Measurements from ENCODE around the gene EPX. TPM values are rescaled to one million over a fixed set of nuclear protein-coding genes. Genes with fewer than 3 reads are reported as not detected.

EPX gene
- total RNA-seq, 4 donors from 2014 or later = not detected

DNA sequence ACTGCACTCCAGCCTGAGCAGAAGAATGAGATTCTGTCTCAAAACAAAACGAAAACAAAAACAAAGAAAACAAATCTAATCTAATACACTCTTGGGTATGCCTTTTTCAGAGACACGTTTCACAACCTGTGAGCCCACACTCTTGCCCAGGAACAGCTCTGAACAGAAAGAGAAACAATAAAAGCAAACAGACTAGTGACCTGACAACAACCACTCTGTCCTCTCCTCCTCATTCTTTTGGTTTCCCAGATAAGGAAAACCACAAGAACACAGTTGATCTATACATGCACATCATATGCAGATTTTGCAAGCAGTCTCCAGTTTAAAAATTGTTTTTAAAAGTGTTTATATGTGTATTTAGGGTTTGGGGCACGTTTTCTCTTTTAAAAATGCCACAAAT is 25.2 kb downstream of the EPX start:
- peaks cover 0 to 6% (median 2%) of the 10 kb centered on the region in 4 donors for H3K4me1 ChIP-seq
- H3K36me3 ChIP-seq = peaks cover 0 to 20% (median 0%) of the 10 kb centered on the region in 3 donors
- TF ChIP-seq, protein P1, sequence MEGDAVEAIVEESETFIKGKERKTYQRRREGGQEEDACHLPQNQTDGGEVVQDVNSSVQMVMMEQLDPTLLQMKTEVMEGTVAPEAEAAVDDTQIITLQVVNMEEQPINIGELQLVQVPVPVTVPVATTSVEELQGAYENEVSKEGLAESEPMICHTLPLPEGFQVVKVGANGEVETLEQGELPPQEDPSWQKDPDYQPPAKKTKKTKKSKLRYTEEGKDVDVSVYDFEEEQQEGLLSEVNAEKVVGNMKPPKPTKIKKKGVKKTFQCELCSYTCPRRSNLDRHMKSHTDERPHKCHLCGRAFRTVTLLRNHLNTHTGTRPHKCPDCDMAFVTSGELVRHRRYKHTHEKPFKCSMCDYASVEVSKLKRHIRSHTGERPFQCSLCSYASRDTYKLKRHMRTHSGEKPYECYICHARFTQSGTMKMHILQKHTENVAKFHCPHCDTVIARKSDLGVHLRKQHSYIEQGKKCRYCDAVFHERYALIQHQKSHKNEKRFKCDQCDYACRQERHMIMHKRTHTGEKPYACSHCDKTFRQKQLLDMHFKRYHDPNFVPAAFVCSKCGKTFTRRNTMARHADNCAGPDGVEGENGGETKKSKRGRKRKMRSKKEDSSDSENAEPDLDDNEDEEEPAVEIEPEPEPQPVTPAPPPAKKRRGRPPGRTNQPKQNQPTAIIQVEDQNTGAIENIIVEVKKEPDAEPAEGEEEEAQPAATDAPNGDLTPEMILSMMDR (IDR thresholded peaks at IDR 0.05) = no peak
- no peak for TF ChIP-seq POLR2A (IDR thresholded peaks at IDR 0.05)
- no peaks in the 10 kb centered on the region for H3K27me3 ChIP-seq
- no peaks in the 10 kb centered on the region for H3K9me3 ChIP-seq
- no peak overlapping the region for H3K27ac ChIP-seq
- H3K4me3 ChIP-seq = no peak overlapping the region
- DNase-seq = no peak

DNA sequence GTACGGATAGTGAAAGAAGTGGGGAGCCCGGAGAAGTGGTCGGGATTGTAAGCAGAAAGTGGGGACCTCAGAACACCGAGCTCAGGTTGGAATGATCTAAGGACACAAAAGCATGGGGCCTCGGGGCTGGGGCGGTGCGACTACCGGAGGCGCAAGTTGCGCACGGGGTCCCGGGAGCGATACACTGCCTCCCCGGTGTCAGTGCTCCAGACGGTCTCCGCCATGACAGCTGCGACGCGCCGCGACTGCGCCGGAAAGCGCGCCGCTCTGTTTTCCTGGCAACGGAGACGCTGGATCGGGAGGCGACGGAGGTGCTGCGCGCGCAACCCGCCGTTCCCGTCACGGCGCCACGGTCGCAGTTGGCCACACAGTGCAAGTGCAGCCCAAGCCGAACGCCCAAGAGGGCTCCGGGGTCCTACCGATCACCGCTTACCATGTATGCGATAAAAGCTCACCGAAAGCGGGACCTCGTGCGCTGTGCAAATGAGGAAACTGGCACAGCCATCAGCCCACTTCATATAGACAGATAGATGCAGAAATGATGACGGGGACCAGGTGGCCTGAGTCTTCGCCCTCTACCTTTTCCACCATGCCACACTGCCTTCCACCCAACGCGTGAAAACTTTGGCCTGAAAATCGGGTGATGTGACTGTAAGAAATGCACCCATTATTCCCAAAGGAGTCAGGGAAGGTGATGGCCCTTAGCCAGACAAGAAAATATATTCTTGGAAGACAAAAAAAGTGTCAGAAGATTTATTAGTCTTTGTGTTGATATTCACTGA is 26.7 kb downstream of the EPX start, which contains the start of gene MKS1:
Gene MKS1 (minus strand): TSS at position 249 of the 782 bp plus-strand sequence. CDS start 25 bp downstream, at position 224.
- H3K4me3 ChIP-seq = peak within 1 kb of the TSS; percentile 58 to 95 (median 75)
- H3K27ac ChIP-seq = peak within 1 kb of the TSS; percentile 67 to 82 (median 77)
- TF ChIP-seq, protein P1 (IDR thresholded peaks at IDR 0.05) = peak; percentile 71 to 87 (median 77)
- peak in 1 of 2 donors; percentile 62 for TF ChIP-seq POLR2A (IDR thresholded peaks at IDR 0.05)
- H3K4me1 ChIP-seq = peaks cover 0 to 6% (median 2%) of the 10 kb centered on the region in 4 donors
- peak; percentile 93 to 98 (median 97) for DNase-seq
- H3K36me3 ChIP-seq = peaks cover 0 to 5% (median 0%) of the 10 kb centered on the region in 3 donors
- no peaks in the 10 kb centered on the region for H3K27me3 ChIP-seq
- H3K9me3 ChIP-seq = no peaks in the 10 kb centered on the region

DNA sequence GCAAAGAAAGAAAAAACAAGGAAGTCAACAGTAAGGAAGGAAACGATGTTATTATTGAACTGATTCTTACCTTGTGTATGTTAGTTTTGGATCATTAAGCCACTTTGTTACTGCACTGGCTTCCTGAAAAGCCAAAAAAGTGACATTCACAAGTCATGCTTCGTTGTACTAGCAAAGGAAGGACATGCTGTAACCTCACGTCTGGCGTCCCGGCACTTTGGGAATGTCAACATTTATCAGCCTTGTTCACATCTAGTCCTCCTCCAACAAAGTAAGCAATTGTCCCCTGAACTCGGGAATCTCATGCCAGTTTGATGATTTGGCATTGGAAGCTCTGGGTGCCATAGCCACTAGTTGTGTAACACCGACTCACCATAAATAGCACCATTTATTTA is 27.3 kb downstream of the EPX start:
- H3K27me3 ChIP-seq = no peaks in the 10 kb centered on the region
- DNase-seq = no peak
- H3K27ac ChIP-seq = peak overlapping the region; percentile 67 to 82 (median 77)

DNA sequence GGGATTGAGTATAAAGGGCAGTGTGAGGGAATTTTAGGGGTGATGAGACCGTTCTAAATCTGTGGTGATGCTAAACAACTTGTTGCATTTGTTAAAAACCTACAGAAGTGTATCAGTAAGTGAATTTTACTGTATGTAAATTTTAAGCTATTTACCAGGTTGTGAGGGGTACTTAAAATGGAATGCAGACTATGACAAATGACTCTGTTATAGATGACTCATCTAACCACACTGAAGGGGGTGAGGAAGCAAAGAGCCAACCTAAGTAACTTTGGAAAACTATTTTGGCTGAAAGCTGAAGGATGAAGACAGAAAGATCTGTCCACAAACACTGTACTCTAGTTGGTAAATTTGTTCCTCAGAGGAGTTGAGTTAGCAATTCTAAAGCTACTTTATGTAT is 31.8 kb downstream of the EPX start:
- Histone ChIP-seq H3K36me3 (no peaks in the 10 kb centered on the region), H3K27me3 (no peaks in the 10 kb centered on the region), H3K27ac (no peak overlapping the region), H3K4me3 (no peak overlapping the region), H3K9me3 (no peaks in the 10 kb centered on the region), H3K4me1 (peaks cover 0 to 6% (median 0%) of the 10 kb centered on the region in 4 donors)
- TF ChIP-seq, protein P1 (IDR thresholded peaks at IDR 0.05) = no peak
- no peak for TF ChIP-seq POLR2A (IDR thresholded peaks at IDR 0.05)
- DNase-seq = no peak

More for the DNA sequence above, 27.3 kb downstream of the EPX start:
- peaks cover 0 to 1% (median 0%) of the 10 kb centered on the region in 3 donors for H3K36me3 ChIP-seq
- TF ChIP-seq POLR2A (IDR thresholded peaks at IDR 0.05) = no peak
- TF ChIP-seq, protein P1 (IDR thresholded peaks at IDR 0.05) = no peak
- H3K4me3 ChIP-seq = peak overlapping the region; percentile 58 to 95 (median 75)
- peaks cover 0 to 6% (median 2%) of the 10 kb centered on the region in 4 donors for H3K4me1 ChIP-seq
- H3K9me3 ChIP-seq = no peaks in the 10 kb centered on the region

DNA sequence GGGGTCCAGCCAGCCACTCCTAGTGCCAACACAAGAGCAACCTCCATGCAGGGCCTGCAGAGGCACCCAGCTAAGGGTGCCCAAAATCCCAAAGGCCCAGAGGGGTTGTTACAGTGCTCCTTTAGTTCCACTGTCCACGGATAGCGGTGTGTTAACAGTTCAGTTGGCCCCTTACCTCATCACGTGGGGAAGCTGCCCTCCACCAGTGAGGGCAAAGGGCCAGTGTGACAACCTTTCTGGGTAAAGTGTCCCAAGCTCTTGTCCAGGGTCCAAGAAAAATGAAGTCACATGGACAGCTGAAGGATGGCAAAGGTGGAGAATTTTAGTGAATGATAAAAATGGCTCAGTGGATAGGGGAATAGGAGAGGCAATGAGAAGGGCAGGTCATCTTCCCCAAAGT is 35.2 kb downstream of the EPX start:
- no peaks in the 10 kb centered on the region for H3K36me3 ChIP-seq
- H3K27me3 ChIP-seq = no peaks in the 10 kb centered on the region
- DNase-seq = no peak
- no peak overlapping the region for H3K4me3 ChIP-seq
- H3K27ac ChIP-seq = no peak overlapping the region
- TF ChIP-seq, protein P1 (IDR thresholded peaks at IDR 0.05) = no peak
- TF ChIP-seq POLR2A (IDR thresholded peaks at IDR 0.05) = no peak
- peaks cover 0 to 6% (median 0%) of the 10 kb centered on the region in 4 donors for H3K4me1 ChIP-seq
- H3K9me3 ChIP-seq = no peaks in the 10 kb centered on the region

Data from Peyer's patch (tissue), 4 donors.